GM10266 (cell line): ENCODE measurements around the gene LRRC26.

ENCODE experiments used
- DNase-seq: peaks from one replicate; pipeline ENCODE4 v3.0.0; 2012; ENCODE audit errors: extremely low spot score
- TF ChIP-seq, protein P1 (sequence below): IDR thresholded peaks from 2 replicates; pipeline ENCODE4 v1.5.1; 2012; ENCODE audit warnings: mild to moderate bottlenecking, low read depth; ENCODE audit not compliant: control insufficient read depth, insufficient read depth; ENCODE audit errors: missing control alignments

LRRC26 gene

DNA sequence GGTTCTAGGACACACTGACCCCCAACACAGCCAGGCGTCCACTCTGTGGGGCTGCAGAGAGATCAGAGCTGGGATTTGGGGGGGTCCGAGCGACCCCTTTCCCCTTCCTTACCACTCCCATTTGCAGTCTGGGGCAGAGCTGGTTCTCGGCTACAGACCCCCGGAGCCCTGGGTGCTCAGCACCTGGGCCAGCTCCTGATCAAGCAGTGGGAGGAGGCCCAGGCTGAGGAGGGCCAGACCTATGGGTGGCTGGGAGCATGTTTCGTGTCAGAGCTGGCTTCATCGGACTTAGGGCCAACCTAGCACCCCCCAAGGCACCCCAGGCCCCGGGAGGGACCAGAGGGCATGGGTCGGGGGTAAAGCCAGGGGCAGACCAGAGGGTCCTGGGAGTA is 23.3 kb downstream of the LRRC26 start:
- TF ChIP-seq, protein P1, sequence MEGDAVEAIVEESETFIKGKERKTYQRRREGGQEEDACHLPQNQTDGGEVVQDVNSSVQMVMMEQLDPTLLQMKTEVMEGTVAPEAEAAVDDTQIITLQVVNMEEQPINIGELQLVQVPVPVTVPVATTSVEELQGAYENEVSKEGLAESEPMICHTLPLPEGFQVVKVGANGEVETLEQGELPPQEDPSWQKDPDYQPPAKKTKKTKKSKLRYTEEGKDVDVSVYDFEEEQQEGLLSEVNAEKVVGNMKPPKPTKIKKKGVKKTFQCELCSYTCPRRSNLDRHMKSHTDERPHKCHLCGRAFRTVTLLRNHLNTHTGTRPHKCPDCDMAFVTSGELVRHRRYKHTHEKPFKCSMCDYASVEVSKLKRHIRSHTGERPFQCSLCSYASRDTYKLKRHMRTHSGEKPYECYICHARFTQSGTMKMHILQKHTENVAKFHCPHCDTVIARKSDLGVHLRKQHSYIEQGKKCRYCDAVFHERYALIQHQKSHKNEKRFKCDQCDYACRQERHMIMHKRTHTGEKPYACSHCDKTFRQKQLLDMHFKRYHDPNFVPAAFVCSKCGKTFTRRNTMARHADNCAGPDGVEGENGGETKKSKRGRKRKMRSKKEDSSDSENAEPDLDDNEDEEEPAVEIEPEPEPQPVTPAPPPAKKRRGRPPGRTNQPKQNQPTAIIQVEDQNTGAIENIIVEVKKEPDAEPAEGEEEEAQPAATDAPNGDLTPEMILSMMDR = no peak
- DNase-seq = no peak

DNA sequence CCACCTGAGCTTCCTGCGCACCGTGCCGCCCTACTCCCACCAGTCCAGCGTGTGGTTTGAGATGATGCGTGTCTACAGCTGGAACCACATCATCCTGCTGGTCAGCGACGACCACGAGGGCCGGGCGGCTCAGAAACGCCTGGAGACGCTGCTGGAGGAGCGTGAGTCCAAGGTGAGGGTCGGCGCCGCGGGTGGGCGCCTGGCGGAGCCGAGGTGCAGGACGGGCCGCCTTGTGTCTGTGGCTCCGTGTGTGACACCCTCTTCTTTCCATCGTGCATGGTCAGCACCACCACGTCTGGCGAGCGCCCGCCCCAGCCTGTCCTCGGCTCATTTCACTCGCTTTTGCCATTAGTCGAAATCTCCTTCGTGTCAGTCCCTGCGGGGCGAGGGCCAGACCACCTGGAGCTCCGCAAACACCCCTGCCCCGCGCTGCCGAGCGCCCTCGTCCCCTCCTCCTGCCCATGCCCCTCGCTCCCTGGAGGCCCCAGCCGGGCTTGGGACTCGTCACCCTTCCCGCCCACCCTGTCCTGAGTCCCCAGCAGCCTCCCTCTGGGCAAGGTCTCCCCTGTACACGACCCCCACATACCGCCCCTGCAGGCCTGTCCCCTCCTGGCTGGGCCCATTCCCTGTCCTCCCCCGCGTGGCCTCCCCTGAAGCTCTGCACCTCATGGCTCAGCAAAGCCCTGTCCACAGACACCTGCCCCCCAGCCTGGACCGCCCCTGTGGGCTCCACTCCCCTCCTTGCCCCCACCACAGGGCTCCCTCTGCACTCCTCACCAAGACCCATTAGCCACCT is 23.9 kb downstream of the LRRC26 start:
- TF ChIP-seq, protein P1 = no peak
- DNase-seq = no peak

DNA sequence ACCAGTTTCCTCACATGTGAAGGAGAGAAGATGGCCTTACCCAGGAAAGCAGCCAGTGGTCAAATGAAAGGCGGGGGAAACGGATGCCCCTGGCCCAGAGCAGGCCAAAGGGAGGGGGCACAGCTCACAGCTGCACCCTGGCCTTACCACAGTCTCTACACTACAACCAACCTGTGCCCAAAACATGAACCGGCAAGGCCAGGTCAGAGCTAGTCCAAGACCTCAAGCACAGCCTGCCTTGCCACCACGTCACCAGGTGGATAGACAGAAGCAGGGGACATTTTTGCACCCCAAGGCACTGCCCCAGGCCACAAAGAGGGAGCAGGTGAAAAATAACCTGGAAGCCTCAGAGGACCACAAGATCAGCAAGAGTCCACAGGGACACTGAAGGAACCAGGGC is 26.4 kb downstream of the LRRC26 start:
- DNase-seq = no peak
- TF ChIP-seq, protein P1 = no peak

DNA sequence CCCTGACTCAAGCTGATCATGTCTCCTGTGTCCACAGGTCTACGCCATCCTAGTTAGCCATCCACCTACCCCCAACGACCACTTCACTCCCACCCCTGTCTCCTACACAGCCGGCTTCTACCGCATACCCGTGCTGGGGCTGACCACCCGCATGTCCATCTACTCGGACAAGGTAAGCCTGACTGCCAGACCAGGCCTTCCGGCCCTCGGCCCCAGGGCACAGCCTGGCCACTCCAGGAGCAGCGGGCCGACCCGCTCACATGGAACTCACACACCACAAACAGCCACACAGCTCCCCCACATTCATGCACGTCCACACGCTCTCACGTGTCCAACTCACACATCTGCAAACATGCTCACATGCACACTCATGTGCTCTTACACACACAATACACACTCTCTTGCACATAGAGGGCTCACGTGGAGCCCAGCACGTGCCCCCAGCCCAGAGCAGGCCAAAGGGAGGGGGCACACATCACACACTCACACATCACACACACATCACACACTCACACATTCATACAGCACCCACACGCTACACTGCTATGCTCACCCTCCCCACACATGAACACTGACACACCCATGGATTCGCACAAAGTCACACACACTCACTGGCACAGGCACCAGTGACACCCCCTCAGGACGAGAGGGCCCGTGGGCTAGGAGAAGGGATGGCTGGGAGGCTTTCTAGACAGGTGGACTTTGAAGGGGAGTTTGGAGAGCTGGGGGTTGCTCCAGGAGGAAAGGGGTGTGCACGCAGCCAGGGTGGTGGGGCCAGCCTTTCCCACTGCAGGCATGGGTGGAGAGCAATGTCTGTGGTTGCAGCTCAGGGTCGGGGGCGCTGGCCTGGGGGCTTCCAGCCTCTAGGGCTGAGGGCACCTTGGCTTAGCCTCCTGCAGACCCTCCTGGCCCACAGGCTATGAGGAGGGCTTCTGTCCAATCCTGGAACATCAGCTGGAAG is 27.6 kb downstream of the LRRC26 start:
- no peak for DNase-seq
- TF ChIP-seq, protein P1 = no peak

DNA sequence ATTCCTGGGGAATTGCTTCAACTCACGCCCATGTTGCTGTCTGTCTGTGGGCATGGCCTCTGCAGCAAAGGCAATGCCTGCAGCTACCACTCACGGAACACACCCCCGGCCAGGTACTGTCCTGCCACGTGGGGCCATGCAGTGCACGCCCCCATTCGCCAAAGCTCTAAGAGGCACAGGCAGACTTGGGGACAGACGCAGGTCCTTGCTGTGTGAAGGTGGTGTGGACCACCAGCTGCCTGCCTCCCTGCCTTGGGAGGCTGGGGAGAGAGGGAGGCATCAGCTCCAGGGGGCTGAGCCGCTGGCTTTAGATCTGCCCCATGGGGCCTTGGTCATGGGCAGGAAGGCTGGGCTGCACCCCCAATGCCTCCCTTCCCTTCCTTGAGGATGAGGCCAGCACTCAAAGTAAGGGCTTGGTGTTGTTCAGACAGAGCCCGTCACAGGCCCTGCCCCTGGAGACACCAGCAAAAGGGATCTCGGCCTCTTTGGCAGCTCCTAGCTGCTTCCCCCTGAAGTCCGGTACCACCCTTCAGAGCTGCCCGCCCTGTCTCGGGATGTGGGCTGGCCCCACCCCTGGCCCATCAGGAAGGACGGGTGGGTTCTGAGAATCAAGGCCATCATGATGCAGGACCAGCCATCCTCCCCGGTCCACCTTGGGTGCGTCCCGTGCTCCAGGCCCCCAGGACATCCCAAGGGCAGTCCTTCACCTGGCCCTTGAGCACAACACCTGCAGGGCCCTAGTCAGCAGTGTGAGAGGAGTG is 28.6 kb downstream of the LRRC26 start:
- TF ChIP-seq, protein P1 = no peak
- DNase-seq = no peak

DNA sequence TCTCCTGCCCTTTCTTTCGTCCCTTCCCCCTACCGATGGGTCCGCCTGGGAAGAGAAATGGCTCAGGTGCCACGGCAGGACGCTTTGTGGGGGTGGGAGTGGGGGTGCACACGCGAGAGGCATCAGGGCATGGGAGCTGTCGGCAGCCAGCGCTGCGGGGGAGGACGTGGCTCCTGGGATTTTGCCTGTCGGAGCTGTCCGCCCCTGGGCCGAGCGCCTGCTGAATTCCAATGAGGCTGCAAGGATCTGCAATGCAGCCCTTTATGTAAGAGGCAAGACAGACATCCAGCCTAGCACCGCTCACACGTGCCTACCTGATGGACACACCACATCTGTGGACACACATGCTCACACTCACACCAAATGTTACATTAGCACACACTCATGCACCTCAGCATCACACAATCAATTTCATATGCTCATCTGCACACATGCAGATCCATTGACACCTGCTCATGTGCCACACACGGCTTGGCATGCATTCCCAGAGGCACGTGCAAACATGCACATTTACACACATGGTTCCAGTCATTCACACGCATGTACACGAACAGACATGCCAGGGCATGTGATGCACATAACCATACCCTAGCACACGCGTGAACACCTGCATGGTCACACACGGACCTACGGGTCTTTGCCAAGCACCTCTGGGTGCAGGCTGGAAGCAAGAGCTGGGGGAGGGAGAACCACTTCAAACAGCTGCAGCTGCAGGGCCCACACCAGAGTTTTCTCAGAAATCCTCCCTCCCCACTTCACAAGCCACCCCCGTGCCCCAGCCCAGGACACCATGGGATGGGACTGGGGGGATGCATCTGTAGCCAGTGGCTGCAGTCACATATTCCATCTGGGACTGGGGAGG is 29.5 kb downstream of the LRRC26 start:
- DNase-seq = no peak
- TF ChIP-seq, protein P1 = no peak
